ENCODE results near the gene FUNDC2. TPM values are rescaled to one million over a fixed set of nuclear protein-coding genes. Genes with fewer than 3 reads are reported as not detected.
A peak's percentile ranks its signal among the peaks of the same experiment; 100 is the strongest.

Gene FUNDC2
- total and polyA plus RNA-seq, 2 donors = 56.6 to 162 TPM

- H3K27ac ChIP-seq (ENCODE audit: low read depth) = no peak overlapping the region
- 98% methylated on average over 4 of the region's 4 CpGs for WGBS
- no peaks in the 10 kb centered on the region for H3K4me1 ChIP-seq (ENCODE audit: insufficient read depth)
- no peaks in the 10 kb centered on the region for H3K36me3 ChIP-seq (ENCODE audit: insufficient read depth)
- no peak for DNase-seq (ENCODE audit: extremely low spot score)
- no peak overlapping the region for H3K4me3 ChIP-seq (ENCODE audit: low read depth, low read length)
Observed at GRCh38 chrX:155035688-155036087, 9.0 kb downstream of the FUNDC2 start.

GRCh38 chrX:155046129-155046810, 19.6 kb downstream of the FUNDC2 start:
- Histone ChIP-seq H3K27ac (ENCODE audit: low read depth) (no peak overlapping the region), H3K36me3 (ENCODE audit: insufficient read depth) (no peaks in the 10 kb centered on the region), H3K4me3 (ENCODE audit: low read depth, low read length) (no peak overlapping the region), H3K4me1 (ENCODE audit: insufficient read depth) (no peaks in the 10 kb centered on the region)
- WGBS = 91% methylated on average over 6 of the region's 6 CpGs
- no peak for DNase-seq (ENCODE audit: extremely low spot score)

- no peaks in the 10 kb centered on the region for H3K36me3 ChIP-seq (ENCODE audit: insufficient read depth)
- no peaks in the 10 kb centered on the region for H3K4me1 ChIP-seq (ENCODE audit: insufficient read depth)
- no peak for DNase-seq (ENCODE audit: extremely low spot score)
- no peak overlapping the region for H3K27ac ChIP-seq (ENCODE audit: low read depth)
- no peak overlapping the region for H3K4me3 ChIP-seq (ENCODE audit: low read depth, low read length)
- 90% methylated on average over 5 of the region's 5 CpGs for WGBS
Observed at GRCh38 chrX:155046811-155047528, 20.3 kb downstream of the FUNDC2 start.

- Histone ChIP-seq H3K27ac (ENCODE audit: low read depth) (no peak overlapping the region), H3K36me3 (ENCODE audit: insufficient read depth) (peaks cover 2% of the 10 kb centered on the region), H3K4me1 (ENCODE audit: insufficient read depth) (no peaks in the 10 kb centered on the region), H3K4me3 (ENCODE audit: low read depth, low read length) (no peak overlapping the region)
- WGBS = 46% methylated on average over 9 of the region's 9 CpGs
- DNase-seq (ENCODE audit: extremely low spot score) = no peak
Observed at GRCh38 chrX:155048977-155049619, 22.5 kb downstream of the FUNDC2 start.

GRCh38 chrX:155052738-155053498, 26.3 kb downstream of the FUNDC2 start:
- no peak for DNase-seq (ENCODE audit: extremely low spot score)
- Histone ChIP-seq H3K4me3 (ENCODE audit: low read depth, low read length) (no peak overlapping the region), H3K27ac (ENCODE audit: low read depth) (no peak overlapping the region), H3K4me1 (ENCODE audit: insufficient read depth) (no peaks in the 10 kb centered on the region), H3K36me3 (ENCODE audit: insufficient read depth) (peaks cover 2% of the 10 kb centered on the region)
- 94% methylated on average over 5 of the region's 5 CpGs for WGBS

- Histone ChIP-seq H3K36me3 (ENCODE audit: insufficient read depth) (peaks cover 2% of the 10 kb centered on the region), H3K27ac (ENCODE audit: low read depth) (no peak overlapping the region), H3K4me1 (ENCODE audit: insufficient read depth) (no peaks in the 10 kb centered on the region), H3K4me3 (ENCODE audit: low read depth, low read length) (no peak overlapping the region)
- 89% methylated on average over 3 of the region's 3 CpGs for WGBS
- DNase-seq (ENCODE audit: extremely low spot score) = no peak
Observed at GRCh38 chrX:155053656-155054055, 27.0 kb downstream of the FUNDC2 start.

GRCh38 chrX:155054255-155054654, 27.6 kb downstream of the FUNDC2 start:
- 95% methylated on average over 4 of the region's 4 CpGs for WGBS
- DNase-seq (ENCODE audit: extremely low spot score) = no peak

GRCh38 chrX:155055494-155055893, 28.9 kb downstream of the FUNDC2 start:
- no peak for DNase-seq (ENCODE audit: extremely low spot score)
- WGBS = 90% methylated on average over 3 of the region's 3 CpGs
- Histone ChIP-seq H3K4me1 (ENCODE audit: insufficient read depth) (no peaks in the 10 kb centered on the region), H3K4me3 (ENCODE audit: low read depth, low read length) (no peak overlapping the region), H3K36me3 (ENCODE audit: insufficient read depth) (peaks cover 2% of the 10 kb centered on the region), H3K27ac (ENCODE audit: low read depth) (no peak overlapping the region)

More at GRCh38 chrX:155054255-155054654, 27.6 kb downstream of the FUNDC2 start:
- no peaks in the 10 kb centered on the region for H3K4me1 ChIP-seq (ENCODE audit: insufficient read depth)
- no peak overlapping the region for H3K4me3 ChIP-seq (ENCODE audit: low read depth, low read length)
- H3K36me3 ChIP-seq (ENCODE audit: insufficient read depth) = peaks cover 2% of the 10 kb centered on the region
- H3K27ac ChIP-seq (ENCODE audit: low read depth) = no peak overlapping the region

- no peak overlapping the region for H3K4me3 ChIP-seq (ENCODE audit: low read depth, low read length)
- H3K27ac ChIP-seq (ENCODE audit: low read depth) = no peak overlapping the region
- H3K4me1 ChIP-seq (ENCODE audit: insufficient read depth) = no peaks in the 10 kb centered on the region
- 88% methylated on average over 1 of the region's 1 CpG for WGBS
- DNase-seq (ENCODE audit: extremely low spot score) = no peak
- H3K36me3 ChIP-seq (ENCODE audit: insufficient read depth) = peaks cover 2% of the 10 kb centered on the region
Observed at GRCh38 chrX:155056471-155056870, 29.8 kb downstream of the FUNDC2 start.

- no peak overlapping the region for H3K27ac ChIP-seq (ENCODE audit: low read depth)
- no peaks in the 10 kb centered on the region for H3K4me1 ChIP-seq (ENCODE audit: insufficient read depth)
- WGBS = 12% methylated on average over 23 of the region's 25 CpGs
- DNase-seq (ENCODE audit: extremely low spot score) = peak; percentile 18
- H3K36me3 ChIP-seq (ENCODE audit: insufficient read depth) = peaks cover 2% of the 10 kb centered on the region
- H3K4me3 ChIP-seq (ENCODE audit: low read depth, low read length) = no peak overlapping the region
Observed at GRCh38 chrX:155056877-155057792, 30.5 kb downstream of the FUNDC2 start.

GRCh38 chrX:155061760-155062159, 35.1 kb downstream of the FUNDC2 start:
- WGBS = 57% methylated on average over 4 of the region's 4 CpGs
- DNase-seq (ENCODE audit: extremely low spot score) = no peak

GRCh38 chrX:155065035-155065734, 38.5 kb downstream of the FUNDC2 start:
- no peaks in the 10 kb centered on the region for H3K4me1 ChIP-seq (ENCODE audit: insufficient read depth)

More at GRCh38 chrX:155061760-155062159, 35.1 kb downstream of the FUNDC2 start:
- H3K36me3 ChIP-seq (ENCODE audit: insufficient read depth) = no peaks in the 10 kb centered on the region
- H3K27ac ChIP-seq (ENCODE audit: low read depth) = no peak overlapping the region
- H3K4me3 ChIP-seq (ENCODE audit: low read depth, low read length) = no peak overlapping the region
- H3K4me1 ChIP-seq (ENCODE audit: insufficient read depth) = no peaks in the 10 kb centered on the region

More at GRCh38 chrX:155065035-155065734, 38.5 kb downstream of the FUNDC2 start:
- WGBS = 88% methylated on average over 8 of the region's 8 CpGs
- Histone ChIP-seq H3K27ac (ENCODE audit: low read depth) (no peak overlapping the region), H3K4me3 (ENCODE audit: low read depth, low read length) (no peak overlapping the region), H3K36me3 (ENCODE audit: insufficient read depth) (no peaks in the 10 kb centered on the region)
- no peak for DNase-seq (ENCODE audit: extremely low spot score)
